CD4-positive, alpha-beta T cell treated with Interleukin-10 for 1 hour (primary cell): ENCODE data around the gene NUDT4B.
"Not testable (repeated sequence)": the region's sequence is repeated elsewhere in the genome, so short reads cannot be mapped to it uniquely, and the experiment has no call there.

ENCODE experiments used
- DNase-seq: peaks from one replicate; pipeline ENCODE4 v3.0.0-alpha.2; 2020

Gene NUDT4B

GRCh38 chr1:148748563-148749334 lies at the start of gene NUDT4B:
TSS of gene NUDT4B (plus strand) at chr1:148748774. CDS start at chr1:148748953, 179 bp downstream.
- DNase-seq = not testable (repeated sequence)

- not testable (repeated sequence) for DNase-seq
Observed at GRCh38 chr1:148699357-148699756, 49.2 kb upstream of the NUDT4B start.

GRCh38 chr1:148702242-148702641 lies 46.3 kb upstream of the NUDT4B start:
- not testable (repeated sequence) for DNase-seq

- DNase-seq = not testable (repeated sequence)
Observed at GRCh38 chr1:148703973-148704591, 44.5 kb upstream of the NUDT4B start.

GRCh38 chr1:148705316-148705948 lies 43.1 kb upstream of the NUDT4B start:
- not testable (repeated sequence) for DNase-seq

- not testable (repeated sequence) for DNase-seq
Observed at GRCh38 chr1:148708779-148709333, 39.7 kb upstream of the NUDT4B start.

GRCh38 chr1:148710772-148711523 lies 37.6 kb upstream of the NUDT4B start:
- not testable (repeated sequence) for DNase-seq

GRCh38 chr1:148712353-148712752 lies 36.2 kb upstream of the NUDT4B start:
- not testable (repeated sequence) for DNase-seq

GRCh38 chr1:148715518-148715917 lies 33.1 kb upstream of the NUDT4B start:
- not testable (repeated sequence) for DNase-seq

GRCh38 chr1:148716966-148717520 lies 31.5 kb upstream of the NUDT4B start:
- DNase-seq = not testable (repeated sequence)

GRCh38 chr1:148720918-148721317 lies 27.7 kb upstream of the NUDT4B start:
- not testable (repeated sequence) for DNase-seq

- not testable (repeated sequence) for DNase-seq
Observed at GRCh38 chr1:148722758-148723157, 25.8 kb upstream of the NUDT4B start.

GRCh38 chr1:148723515-148723914 lies 25.1 kb upstream of the NUDT4B start:
- DNase-seq = not testable (repeated sequence)

GRCh38 chr1:148724872-148725271 lies 23.7 kb upstream of the NUDT4B start:
- not testable (repeated sequence) for DNase-seq

- DNase-seq = not testable (repeated sequence)
Observed at GRCh38 chr1:148727862-148728261, 20.7 kb upstream of the NUDT4B start.

GRCh38 chr1:148729128-148729527 lies 19.4 kb upstream of the NUDT4B start:
- not testable (repeated sequence) for DNase-seq

GRCh38 chr1:148729541-148729940 lies 19.0 kb upstream of the NUDT4B start:
- DNase-seq = not testable (repeated sequence)

- DNase-seq = not testable (repeated sequence)
Observed at GRCh38 chr1:148732277-148732676, 16.3 kb upstream of the NUDT4B start.

GRCh38 chr1:148733585-148734310 lies 14.8 kb upstream of the NUDT4B start:
- not testable (repeated sequence) for DNase-seq

- not testable (repeated sequence) for DNase-seq
Observed at GRCh38 chr1:148734311-148734662, 14.3 kb upstream of the NUDT4B start.

GRCh38 chr1:148735538-148735937 lies 13.0 kb upstream of the NUDT4B start:
- DNase-seq = not testable (repeated sequence)
